GM21360 (cell line): ENCODE results near the gene ANAPC5.
A peak's percentile ranks its signal among the peaks of the same experiment; 100 is the strongest.
"Not testable (repeated sequence)": the region's sequence is repeated elsewhere in the genome, so short reads cannot be mapped to it uniquely, and the experiment has no call there.

Experiments
- ATAC-seq: cut with Tn5 transposase; IDR thresholded peaks from one replicate; pipeline ENCODE4 v1.9.1; 2021; ENCODE audit warnings: mild to moderate bottlenecking, moderate library complexity; ENCODE audit not compliant: unreplicated experiment

Gene ANAPC5

DNA sequence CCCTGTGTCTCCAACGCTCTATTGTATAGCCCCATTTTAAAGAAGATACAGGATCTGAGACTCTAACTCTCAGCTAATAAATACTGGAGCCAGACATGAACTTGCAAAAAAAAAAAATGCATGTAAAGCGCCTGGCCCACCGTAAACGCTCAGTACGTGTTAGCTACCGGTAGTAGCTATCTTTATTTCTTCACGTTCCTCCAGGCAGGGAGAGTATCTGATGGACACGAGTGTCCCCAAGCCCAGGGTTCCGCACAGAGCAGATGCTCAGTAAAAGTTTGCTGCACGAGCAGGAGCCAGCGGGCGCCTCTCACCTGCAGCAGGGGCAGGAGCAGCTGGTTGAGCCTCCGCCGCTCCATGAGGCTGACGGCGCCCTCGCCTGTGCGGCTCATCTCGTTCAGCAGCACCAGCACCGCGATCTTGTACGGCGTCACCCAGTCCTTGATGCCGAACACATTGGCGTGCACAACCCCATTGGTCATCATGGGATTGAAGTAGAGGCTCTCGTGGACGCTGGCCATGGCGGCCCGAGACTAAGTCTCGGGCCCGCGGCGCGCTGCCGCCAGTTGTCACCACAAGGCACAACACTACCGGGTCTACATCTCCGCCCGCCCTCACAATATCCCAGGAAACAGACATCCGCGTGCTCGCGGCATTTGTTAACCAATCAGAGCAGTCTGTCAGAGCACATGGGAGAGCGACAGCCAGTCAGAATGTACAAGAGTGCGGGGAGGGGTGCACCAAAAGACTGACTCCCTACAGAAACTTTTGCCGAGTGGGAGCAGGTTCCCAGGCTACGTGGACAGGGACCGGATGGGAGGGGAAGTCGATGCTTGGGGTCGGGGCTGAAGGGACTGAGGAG lies at the start of gene ANAPC5:
TSS of gene ANAPC5 (minus strand) at position 592 of the 862 bp plus-strand sequence. CDS start at position 521, 71 bp downstream.
- peak; percentile 97 for ATAC-seq

DNA sequence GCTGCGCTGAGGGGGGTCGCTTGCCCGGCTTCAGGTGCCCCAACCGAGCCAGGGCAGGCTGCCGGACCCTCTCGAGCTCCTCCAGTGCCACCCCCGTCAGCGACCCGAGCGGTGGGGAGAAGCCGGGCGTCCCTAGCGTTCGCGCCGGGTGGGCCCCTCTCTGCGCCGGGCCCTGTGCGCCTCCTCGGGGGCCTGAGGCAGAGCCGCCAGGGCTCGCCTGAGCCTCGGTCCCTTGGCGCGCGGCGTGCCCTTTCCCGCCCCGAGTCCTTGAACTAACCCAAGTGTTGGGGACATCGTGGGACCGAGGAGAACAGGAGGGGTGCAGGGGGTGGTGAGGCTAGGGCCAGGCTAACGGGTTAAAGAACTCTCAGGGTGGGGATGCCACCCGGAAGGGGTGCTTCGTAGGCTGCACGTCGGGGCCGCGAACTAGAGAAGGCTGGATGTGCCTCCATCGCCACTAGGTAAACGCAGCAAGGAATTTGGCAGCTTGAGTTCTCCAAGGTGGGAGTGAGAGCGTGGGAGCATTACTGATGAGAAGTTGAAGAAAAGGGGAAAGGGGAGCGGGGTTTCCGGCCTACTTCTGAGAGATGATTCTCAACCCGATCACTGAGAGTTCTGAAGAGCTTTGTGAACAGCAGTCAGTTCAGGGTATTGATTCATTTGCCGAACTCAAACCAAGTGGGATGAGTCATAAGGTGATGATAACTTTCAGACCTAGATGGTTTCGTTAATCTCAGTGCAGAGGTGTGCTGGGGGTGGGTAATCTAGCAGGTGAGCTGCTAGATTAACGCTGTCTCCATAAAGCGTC lies 48.3 kb upstream of the ANAPC5 start:
- ATAC-seq, result peak; percentile 33

DNA sequence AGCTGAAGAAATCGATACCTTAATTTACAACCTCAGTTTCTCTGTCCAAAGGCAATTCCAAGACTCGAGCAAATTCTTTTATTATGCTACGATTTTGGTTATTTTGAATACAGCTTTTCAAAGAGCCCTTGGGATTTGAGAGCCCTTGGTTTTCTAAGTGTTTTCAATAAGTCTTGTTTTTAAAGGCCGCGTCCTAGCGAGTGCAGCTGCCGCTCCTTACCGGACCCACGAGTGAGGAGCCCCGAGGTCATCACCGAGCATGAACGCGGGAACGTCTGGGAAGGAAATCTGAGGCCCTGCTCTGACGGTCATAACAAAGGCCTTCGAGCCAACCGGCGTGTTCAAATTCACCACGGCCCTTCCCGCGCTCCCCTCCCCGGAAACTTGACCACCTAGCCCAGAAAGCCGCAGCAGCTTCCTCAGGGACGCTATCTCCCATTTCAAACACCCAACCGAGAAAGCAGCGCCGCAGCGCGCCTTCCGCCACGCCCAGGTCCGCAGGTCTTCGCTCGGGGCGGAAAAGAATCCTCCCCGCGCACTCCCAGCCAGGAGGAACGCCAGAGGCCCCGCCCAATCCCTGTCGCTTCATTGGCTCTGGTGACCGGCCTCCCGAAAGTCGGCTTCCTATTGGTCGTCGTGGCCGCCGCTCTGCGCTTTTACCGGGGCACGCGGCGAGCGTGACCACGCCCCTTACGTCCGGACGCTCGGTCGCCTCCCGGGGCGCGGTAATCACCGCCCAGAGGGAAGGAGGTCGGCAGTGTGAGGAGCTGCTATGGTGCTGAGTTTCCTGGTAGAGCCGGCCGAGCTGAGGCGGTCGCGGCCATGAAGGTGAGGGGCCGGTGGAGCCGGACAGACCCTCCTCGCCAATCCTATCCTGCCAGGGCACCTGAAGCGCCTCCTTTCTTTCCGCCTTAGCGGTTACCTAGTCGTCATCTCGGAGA lies 47.5 kb upstream of the ANAPC5 start, which contains the start of gene RNF34:
TSS of gene RNF34 (plus strand) at position 728 of the 941 bp plus-strand sequence. CDS start at position 823, 95 bp downstream.
- peak; percentile 90 for ATAC-seq

GRCh38 chr12:121398355-121398754 lies 46.1 kb upstream of the ANAPC5 start:
- no peak for ATAC-seq

DNA sequence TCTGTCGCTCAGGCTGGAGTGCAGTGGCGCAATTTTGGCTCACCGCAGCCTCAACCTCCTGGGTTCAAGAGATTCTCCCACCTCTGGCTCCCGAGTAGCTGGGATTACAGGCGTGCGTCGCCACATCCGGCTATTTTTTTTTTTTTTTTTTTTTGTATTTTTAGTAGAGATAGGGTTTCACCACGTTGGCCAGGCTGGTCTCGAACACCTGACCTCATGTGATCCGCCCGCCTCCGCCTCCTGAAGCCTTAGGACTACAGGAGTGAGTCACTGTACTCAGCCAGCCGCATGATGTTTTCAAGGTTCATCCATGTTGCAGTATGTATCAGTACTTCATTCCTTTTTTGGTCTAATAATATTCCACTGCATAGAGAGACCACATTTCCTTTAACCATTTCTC lies 45.3 kb upstream of the ANAPC5 start:
- no peak for ATAC-seq

GRCh38 chr12:121392325-121392716 lies 40.1 kb upstream of the ANAPC5 start:
- ATAC-seq, result no peak

GRCh38 chr12:121391619-121392324 lies 39.6 kb upstream of the ANAPC5 start:
- no peak for ATAC-seq

DNA sequence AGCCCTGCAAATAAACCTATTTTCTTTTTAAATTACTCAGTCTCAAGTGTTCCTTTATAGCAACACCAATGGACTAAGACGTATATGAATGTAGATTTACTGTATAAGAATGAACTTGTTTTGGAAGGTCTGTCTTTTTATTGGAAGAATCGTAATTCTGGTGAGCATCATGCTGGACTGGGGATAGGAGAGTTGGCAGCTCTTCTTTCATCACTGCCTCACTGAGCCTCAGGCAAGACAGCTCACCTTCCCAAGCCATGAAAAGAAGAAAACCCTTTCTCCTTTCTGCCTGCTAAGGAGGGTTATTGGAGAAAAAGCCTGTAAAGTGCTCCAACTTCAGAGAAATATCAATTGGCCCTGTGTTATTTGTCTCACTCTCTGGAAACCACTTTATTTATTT lies 38.6 kb upstream of the ANAPC5 start:
- no peak for ATAC-seq

DNA sequence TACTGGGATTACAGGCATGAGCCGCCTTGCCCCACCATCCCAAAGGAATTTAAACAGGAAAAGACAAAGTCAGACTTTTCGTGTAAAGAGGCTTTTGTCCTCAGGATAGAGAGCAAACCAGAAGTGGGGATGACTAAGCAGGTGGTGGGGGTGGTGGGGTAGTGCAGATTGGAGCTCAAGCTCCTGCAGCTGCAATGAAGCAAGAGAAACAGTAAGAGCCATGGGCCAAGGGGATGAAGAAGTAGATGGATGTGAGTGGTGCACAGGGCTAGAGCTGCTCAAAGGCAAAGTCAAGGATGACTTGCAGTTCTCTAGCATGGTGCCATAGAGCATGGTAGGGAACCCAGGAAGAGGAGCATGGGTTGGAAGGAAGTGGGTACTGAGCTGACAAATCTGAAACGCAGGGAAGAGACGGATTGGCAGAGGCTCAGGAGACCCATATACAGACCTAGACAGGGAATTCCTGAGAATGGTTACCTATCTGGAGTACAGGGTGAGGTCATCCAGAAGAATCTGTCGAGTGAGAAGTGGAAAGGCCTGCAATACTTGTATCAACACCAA lies 36.3 kb upstream of the ANAPC5 start:
- ATAC-seq, result no peak

DNA sequence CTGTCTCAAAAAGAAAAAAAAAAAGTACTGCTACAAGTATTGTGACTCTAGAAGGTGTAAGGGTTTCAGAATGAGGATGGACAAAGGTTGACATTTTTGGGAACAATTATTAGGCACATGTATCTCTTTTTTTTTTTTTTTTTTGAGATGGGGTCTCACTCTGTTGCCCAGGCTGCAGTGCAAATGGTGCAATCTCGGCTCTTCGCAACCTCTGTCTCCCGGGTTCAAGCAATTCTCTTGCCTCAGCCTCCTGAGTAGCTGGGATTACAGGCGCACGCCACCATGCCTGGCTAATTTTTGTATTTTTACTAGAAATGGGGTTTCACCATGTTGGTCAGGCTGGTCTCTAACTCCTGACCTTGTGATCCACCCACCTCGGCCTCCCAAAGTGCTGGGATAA lies 32.7 kb upstream of the ANAPC5 start:
- not testable (repeated sequence) for ATAC-seq

DNA sequence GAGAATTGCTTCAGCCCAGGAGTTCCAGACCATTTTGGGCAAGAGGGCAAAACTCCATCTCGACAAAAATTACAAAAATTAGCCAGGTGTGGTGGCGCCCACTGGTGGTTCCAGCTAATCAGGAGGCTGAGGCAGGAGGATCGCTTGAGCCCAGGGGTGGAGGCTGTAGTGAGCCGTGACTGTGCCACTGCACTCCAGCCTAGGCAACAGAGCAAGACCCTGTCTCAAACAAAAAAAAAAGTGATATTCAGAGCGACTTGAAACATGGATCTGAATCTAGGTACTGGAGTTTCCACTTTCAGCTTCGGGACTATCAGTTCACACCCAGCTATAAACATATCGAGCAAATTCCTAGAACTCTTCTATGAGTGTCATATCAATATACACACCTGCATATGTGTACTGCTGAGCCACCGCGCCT lies 31.4 kb upstream of the ANAPC5 start:
- ATAC-seq, result no peak

GRCh38 chr12:121379945-121380344 lies 27.7 kb upstream of the ANAPC5 start:
- ATAC-seq, result no peak

DNA sequence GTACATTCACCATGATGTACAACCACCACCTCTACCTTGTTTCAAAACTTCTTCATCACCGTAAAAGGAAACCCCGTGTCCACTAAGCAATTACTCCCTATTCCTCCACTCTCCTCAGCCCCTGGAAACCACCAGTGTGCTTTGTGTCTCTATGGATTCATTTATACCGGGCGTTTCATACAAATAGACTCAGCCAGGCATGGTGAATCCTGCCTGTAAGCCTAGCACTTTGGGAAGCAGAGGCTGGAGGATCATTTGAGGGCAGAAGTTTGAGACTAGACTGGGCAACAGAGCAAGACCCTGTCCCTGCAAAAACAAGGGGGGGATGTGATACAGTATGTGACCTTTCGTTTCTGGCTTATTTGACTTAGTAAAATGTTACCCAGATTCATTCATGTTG lies 26.5 kb upstream of the ANAPC5 start:
- no peak for ATAC-seq

- no peak for ATAC-seq
Measured at GRCh38 chr12:121376754-121377697, 24.8 kb upstream of the ANAPC5 start.

- not testable (repeated sequence) for ATAC-seq
Measured at GRCh38 chr12:121374945-121375584, 22.9 kb upstream of the ANAPC5 start.

GRCh38 chr12:121374336-121374735 lies 22.1 kb upstream of the ANAPC5 start:
- not testable (repeated sequence) for ATAC-seq

DNA sequence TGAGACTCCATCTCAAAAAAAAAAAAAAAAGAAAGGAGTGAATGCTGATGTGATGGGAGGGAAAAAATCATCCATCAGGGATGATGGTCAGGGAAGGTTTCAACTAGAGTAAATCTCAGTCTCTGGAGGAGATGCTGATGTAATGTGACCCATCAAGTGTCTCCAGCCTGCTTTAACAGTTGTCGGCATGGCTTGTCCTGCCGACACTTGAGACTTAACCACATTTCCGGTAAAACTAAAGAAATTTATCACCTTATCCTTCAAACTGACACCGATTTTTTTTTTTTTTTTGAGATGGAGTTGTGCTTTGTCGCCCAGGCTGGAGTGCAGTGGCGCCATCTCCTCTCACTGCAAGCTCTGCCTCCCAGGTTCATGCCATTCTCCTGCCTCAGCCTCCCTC lies 21.5 kb upstream of the ANAPC5 start:
- ATAC-seq, result no peak

GRCh38 chr12:121371404-121371803 lies 19.2 kb upstream of the ANAPC5 start:
- no peak for ATAC-seq
